SK-N-SH (cell line): ENCODE results near the gene NLN. TPM values are rescaled to one million over a fixed set of nuclear protein-coding genes. Genes with fewer than 3 reads are reported as not detected.

Experiments
- CTCF ChIA-PET: fragments of 300-600, 350-600 bp; formaldehyde crosslinking; extraction: SDS; loops from one replicate; lab custom pipeline; 2021; lab: Yijun Ruan, JAX
- POLR2A ChIA-PET: fragments of 350-600 bp; sonication (Branson Sonifier 250); formaldehyde crosslinking; extraction: SDS; loops from one replicate; lab custom pipeline; 2020; ENCODE audit warnings: antibody characterized with exemption, inconsistent platforms; lab: Yijun Ruan, JAX
- DNase-seq: peaks from one replicate; pipeline ENCODE4 v3.0.0; 2012
- H2AFZ ChIP-seq: fragments of 200-600 bp; sonication (generic); 2 replicates; pipeline ENCODE4 v1.8.1; 2016; ENCODE audit warnings: antibody characterized with exemption, mild to moderate bottlenecking, low read depth
- H3F3A ChIP-seq: fragments of 200-600 bp; sonication (generic); replicated peaks from 2 replicates; pipeline ENCODE3; 2016; ENCODE audit warnings: antibody characterized with exemption, mild to moderate bottlenecking; ENCODE audit not compliant: insufficient read depth
- H3K27ac ChIP-seq, 2 experiments: fragments of 200-500 bp in 1 of 2; fragments of 200-600 bp in 1 of 2; sonication (Bioruptor generic) in 1 of 2; sonication (generic), shearing (Covaris generic) in 1 of 2; 2 replicates each; pipeline versions ENCODE4 v1.5.1 to v1.6.1; 2014 to 2016; ENCODE audit warnings: low read depth in 2 of 2, inconsistent platforms in 1 of 2, low read length in 1 of 2, mild to moderate bottlenecking in 1 of 2, mixed read lengths in 1 of 2
- H3K27me3 ChIP-seq: fragments of 200-600 bp; sonication (generic), shearing (Covaris generic); 2 replicates; pipeline ENCODE4 v1.6.1; 2016; ENCODE audit warnings: mixed run types; ENCODE audit not compliant: insufficient read depth
- H3K36me3 ChIP-seq, 2 experiments: fragments of 200-500 bp in 1 of 2; fragments of 200-600 bp in 1 of 2; sonication (Bioruptor generic) in 1 of 2; sonication (generic) in 1 of 2; replicated peaks in 1 of 2; 2 replicates each; pipeline versions ENCODE3 to v1.5.1; 2014 to 2016; ENCODE audit warnings: low read length in 1 of 2, mild to moderate bottlenecking in 1 of 2; ENCODE audit not compliant: insufficient read depth in 2 of 2, control insufficient read depth in 1 of 2
- H3K4me1 ChIP-seq, 2 experiments: fragments of 200-500 bp in 1 of 2; fragments of 200-600 bp in 1 of 2; sonication (Bioruptor generic) in 1 of 2; sonication (generic), shearing (Covaris generic) in 1 of 2; 2 replicates each; pipeline versions ENCODE4 v1.5.1 to v1.6.1; 2014 to 2016; ENCODE audit warnings: low read depth in 1 of 2, low read length in 1 of 2, mixed run types in 1 of 2; ENCODE audit not compliant: insufficient read depth in 2 of 2, control insufficient read depth in 1 of 2
- H3K4me2 ChIP-seq: fragments of 200-600 bp; sonication (generic), shearing (Covaris generic); 2 replicates; pipeline ENCODE4 v1.6.1; 2017; ENCODE audit warnings: mixed run types
- H3K4me3 ChIP-seq, 2 experiments: fragments of 200-500 bp in 1 of 2; fragments of 200-600 bp in 1 of 2; sonication (Bioruptor generic) in 1 of 2; sonication (generic), shearing (Covaris generic) in 1 of 2; 2 replicates each; pipeline versions ENCODE4 v1.5.1 to v1.8.1; 2014 to 2016; ENCODE audit warnings: low read depth in 2 of 2, inconsistent platforms in 1 of 2, low read length in 1 of 2, mild to moderate bottlenecking in 1 of 2, mixed read lengths in 1 of 2, moderate library complexity in 1 of 2
- H3K79me2 ChIP-seq: fragments of 200-600 bp; sonication (generic); 2 replicates; pipeline ENCODE4 v1.8.1; 2017; ENCODE audit warnings: mild to moderate bottlenecking; ENCODE audit not compliant: insufficient read depth
- H3K9ac ChIP-seq: fragments of 200-600 bp; sonication (generic); 2 replicates; pipeline ENCODE4 v1.6.1; 2017; ENCODE audit warnings: mixed run types
- H3K9me2 ChIP-seq: fragments of 200-600 bp; sonication (generic); 2 replicates; pipeline ENCODE4 v1.6.1; 2017; ENCODE audit warnings: mixed run types
- H3K9me3 ChIP-seq: fragments of 200-600 bp; sonication (generic); 2 replicates; pipeline ENCODE4 v1.6.1; 2017; ENCODE audit warnings: mixed run types, mild to moderate bottlenecking, moderate library complexity
- H4K20me1 ChIP-seq: fragments of 200-600 bp; sonication (generic); 2 replicates; pipeline ENCODE4 v1.6.1; 2017; ENCODE audit warnings: mild to moderate bottlenecking, mixed run types; ENCODE audit not compliant: insufficient read depth
- CHD2 ChIP-seq: fragments of 150-350 bp; IDR thresholded peaks from 2 replicates; pipeline ENCODE4 v1.6.1; 2018; ENCODE audit warnings: low read length; ENCODE audit not compliant: partially characterized antibody
- EP300 ChIP-seq, 2 experiments: IDR thresholded peaks; 2 replicates each; pipeline versions ENCODE4 v1.4.0 to v1.6.1; 2012; ENCODE audit warnings: borderline replicate concordance in 1 of 2, low read depth in 1 of 2, low read length in 1 of 2
- FOXJ3 ChIP-seq: sonication (generic); formaldehyde crosslinking; IDR thresholded peaks from 2 replicates; pipeline ENCODE4 v1.5.1; 2020; ENCODE audit warnings: mild to moderate bottlenecking, missing genetic modification reagents
- GATA2 ChIP-seq: sonication (generic); formaldehyde crosslinking; IDR thresholded peaks from 2 replicates; pipeline ENCODE4 v1.5.0; 2020; ENCODE audit warnings: mild to moderate bottlenecking, missing genetic modification reagents
- MEF2A ChIP-seq: IDR thresholded peaks from 2 replicates; pipeline ENCODE4 v1.4.0; 2012; ENCODE audit warnings: low read depth, borderline replicate concordance
- MXI1 ChIP-seq: IDR thresholded peaks from 2 replicates; pipeline ENCODE4 v1.6.1; 2012; ENCODE audit warnings: mild to moderate bottlenecking, low read depth, low read length, improper control_type of control experiment
- NFIC ChIP-seq: IDR thresholded peaks from 2 replicates; pipeline ENCODE4 v1.4.0; 2012; ENCODE audit warnings: borderline replicate concordance
- NRF1 ChIP-seq: IDR thresholded peaks from 2 replicates; pipeline ENCODE4 v1.6.1; 2012; ENCODE audit warnings: low read depth, mild to moderate bottlenecking, low read length
- RAD21 ChIP-seq: IDR thresholded peaks from 2 replicates; pipeline ENCODE4 v1.6.1; 2012; ENCODE audit warnings: mild to moderate bottlenecking, low read length
- RFX5 ChIP-seq: IDR thresholded peaks from 2 replicates; pipeline ENCODE4 v1.6.1; 2012; ENCODE audit warnings: mild to moderate bottlenecking, improper control_type of control experiment, low read length
- RXRA ChIP-seq: IDR thresholded peaks from 2 replicates; pipeline ENCODE4 v1.4.0; 2012; ENCODE audit warnings: low read depth, mild to moderate bottlenecking, borderline replicate concordance
- TAF1 ChIP-seq: IDR thresholded peaks from 2 replicates; pipeline ENCODE4 v1.6.1; 2012; ENCODE audit warnings: low read depth, mild to moderate bottlenecking, low read length, moderate library complexity, borderline replicate concordance
- YY1 ChIP-seq: IDR thresholded peaks from 2 replicates; pipeline ENCODE4 v1.4.0; 2012; ENCODE audit warnings: low read depth, mild to moderate bottlenecking
- WGBS: methylation state at CpG from one replicate; pipeline ENCODE4 v1.1.6; 2017; ENCODE audit warnings: low lambda C conversion rate; 5-methylcytosine and 5-hydroxymethylcytosine counted together
- polyA plus RNA-seq, 3 experiments: library from polyadenylated mRNA; depleted of rRNA; stranded (reverse); fragments of >200 nt; gene quantifications; 2 replicates each; pipeline ENCODE4 v1.2.3, GENCODE V29; 2012
- TF ChIP-seq, protein P1 (sequence below): fragments of 200-600 bp; sonication (generic); IDR thresholded peaks from 2 replicates; pipeline ENCODE4 v1.6.1; 2017; ENCODE audit warnings: antibody characterized with exemption, mild to moderate bottlenecking, moderate library complexity
- TF ChIP-seq, protein P2 (sequence below): IDR thresholded peaks from 2 replicates; pipeline ENCODE4 v1.4.0; 2012; ENCODE audit warnings: low read depth, borderline replicate concordance
- TF ChIP-seq, protein P3 (sequence below): IDR thresholded peaks from 2 replicates; pipeline ENCODE4; 2012

The NLN gene
- polyA plus RNA-seq, 1 of the 3 experiments (the other 2 are of a cell fraction): 17.1 TPM

DNA sequence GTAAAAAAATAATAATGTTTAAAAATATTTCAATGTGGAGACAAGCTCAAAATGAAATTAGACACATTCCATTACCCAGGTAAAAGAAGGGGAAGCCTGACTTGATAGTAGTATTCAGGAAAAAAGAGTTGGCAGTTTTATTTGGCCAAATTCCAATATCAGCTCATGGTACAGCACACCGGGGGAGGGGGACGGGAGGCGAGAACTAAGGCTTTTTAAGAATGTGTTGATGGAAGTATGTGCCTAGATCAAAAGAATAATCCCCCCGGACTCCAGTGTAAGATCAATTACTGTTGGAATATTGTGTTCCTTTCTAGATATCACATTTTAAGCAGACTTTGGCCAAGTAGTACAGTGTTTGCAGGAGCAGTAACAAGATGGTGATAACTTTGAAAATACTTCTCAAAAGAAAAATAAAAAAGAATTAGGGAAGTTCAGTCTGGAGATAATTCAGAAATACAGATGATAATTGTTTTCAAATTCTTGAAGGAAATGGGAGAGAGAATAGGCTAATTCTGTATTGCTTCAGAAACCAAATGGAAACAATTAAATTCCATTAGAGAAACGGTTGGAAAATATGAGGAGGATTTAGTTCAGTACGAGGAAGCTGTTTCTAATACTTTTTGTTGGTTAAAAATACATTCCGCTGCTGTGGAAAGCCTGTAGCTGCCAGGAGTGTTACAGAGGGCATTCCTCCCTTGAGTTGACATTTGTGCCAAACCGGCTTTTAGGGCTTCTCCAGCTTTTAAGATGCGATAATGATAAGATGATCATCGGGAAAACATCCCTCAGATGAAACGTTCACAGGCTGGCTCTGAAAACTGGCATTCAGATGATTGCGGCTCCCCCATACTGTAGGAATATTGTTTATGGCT lies 106.3 kb downstream of the NLN start (continued):
- TF ChIP-seq, protein P1, sequence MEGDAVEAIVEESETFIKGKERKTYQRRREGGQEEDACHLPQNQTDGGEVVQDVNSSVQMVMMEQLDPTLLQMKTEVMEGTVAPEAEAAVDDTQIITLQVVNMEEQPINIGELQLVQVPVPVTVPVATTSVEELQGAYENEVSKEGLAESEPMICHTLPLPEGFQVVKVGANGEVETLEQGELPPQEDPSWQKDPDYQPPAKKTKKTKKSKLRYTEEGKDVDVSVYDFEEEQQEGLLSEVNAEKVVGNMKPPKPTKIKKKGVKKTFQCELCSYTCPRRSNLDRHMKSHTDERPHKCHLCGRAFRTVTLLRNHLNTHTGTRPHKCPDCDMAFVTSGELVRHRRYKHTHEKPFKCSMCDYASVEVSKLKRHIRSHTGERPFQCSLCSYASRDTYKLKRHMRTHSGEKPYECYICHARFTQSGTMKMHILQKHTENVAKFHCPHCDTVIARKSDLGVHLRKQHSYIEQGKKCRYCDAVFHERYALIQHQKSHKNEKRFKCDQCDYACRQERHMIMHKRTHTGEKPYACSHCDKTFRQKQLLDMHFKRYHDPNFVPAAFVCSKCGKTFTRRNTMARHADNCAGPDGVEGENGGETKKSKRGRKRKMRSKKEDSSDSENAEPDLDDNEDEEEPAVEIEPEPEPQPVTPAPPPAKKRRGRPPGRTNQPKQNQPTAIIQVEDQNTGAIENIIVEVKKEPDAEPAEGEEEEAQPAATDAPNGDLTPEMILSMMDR: no peak
- 0 out of 2 replicates have a peak, but pooled peaks have one; percentile 35 for TF ChIP-seq YY1
- TF ChIP-seq RFX5: no peak
- TF ChIP-seq MEF2A: peak; percentile 67; the same call in 1 of the 2 replicates
- TF ChIP-seq, protein P2, sequence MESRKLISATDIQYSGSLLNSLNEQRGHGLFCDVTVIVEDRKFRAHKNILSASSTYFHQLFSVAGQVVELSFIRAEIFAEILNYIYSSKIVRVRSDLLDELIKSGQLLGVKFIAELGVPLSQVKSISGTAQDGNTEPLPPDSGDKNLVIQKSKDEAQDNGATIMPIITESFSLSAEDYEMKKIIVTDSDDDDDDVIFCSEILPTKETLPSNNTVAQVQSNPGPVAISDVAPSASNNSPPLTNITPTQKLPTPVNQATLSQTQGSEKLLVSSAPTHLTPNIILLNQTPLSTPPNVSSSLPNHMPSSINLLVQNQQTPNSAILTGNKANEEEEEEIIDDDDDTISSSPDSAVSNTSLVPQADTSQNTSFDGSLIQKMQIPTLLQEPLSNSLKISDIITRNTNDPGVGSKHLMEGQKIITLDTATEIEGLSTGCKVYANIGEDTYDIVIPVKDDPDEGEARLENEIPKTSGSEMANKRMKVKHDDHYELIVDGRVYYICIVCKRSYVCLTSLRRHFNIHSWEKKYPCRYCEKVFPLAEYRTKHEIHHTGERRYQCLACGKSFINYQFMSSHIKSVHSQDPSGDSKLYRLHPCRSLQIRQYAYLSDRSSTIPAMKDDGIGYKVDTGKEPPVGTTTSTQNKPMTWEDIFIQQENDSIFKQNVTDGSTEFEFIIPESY: 0 out of 2 replicates have a peak, but pooled peaks have one; percentile 34
- TF ChIP-seq NFIC: peak; percentile 97
- TF ChIP-seq TAF1: no peak
- TF ChIP-seq NRF1: no peak
- TF ChIP-seq RXRA: peak; percentile 86
- TF ChIP-seq, protein P3, sequence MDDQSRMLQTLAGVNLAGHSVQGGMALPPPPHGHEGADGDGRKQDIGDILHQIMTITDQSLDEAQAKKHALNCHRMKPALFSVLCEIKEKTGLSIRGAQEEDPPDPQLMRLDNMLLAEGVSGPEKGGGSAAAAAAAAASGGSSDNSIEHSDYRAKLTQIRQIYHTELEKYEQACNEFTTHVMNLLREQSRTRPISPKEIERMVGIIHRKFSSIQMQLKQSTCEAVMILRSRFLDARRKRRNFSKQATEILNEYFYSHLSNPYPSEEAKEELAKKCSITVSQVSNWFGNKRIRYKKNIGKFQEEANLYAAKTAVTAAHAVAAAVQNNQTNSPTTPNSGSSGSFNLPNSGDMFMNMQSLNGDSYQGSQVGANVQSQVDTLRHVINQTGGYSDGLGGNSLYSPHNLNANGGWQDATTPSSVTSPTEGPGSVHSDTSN: peak; percentile 91

DNA sequence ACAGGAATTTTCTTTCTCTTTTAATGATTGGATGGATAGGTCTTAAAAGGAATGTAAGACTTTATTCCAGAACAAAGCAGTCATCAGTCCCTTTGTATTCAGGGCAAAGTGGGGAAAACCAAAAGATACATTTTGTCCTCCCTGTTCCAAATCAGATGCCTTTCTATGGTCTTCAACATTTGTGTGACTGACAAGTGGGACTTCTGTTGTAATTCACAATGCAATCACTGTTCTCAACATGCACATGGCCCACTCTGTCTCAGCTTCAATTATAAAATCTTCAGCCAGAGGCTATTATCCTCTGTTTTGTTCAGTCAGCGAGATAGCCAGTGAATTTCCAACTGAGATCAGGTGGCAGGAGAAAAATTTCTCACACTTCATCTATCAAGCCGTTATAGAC lies 108.9 kb downstream of the NLN start:
- Histone ChIP-seq H3K9me3 (no peaks in the 10 kb centered on the region), H3K4me1 (peaks cover 14 to 27% of the 10 kb centered on the region in 2 experiments; a peak in 3 of 4 replicates), H3K79me2 (no peaks in the 10 kb centered on the region), H3K4me3 (no peak overlapping the region), H2AFZ (no peak overlapping the region), H3K27ac (peak overlapping the region in 1 of 2 experiments; percentile 25; a peak in 1 of 4 replicates), H4K20me1 (no peaks in the 10 kb centered on the region), H3K27me3 (no peaks in the 10 kb centered on the region), H3K4me2 (no peak overlapping the region), H3K9me2 (no peaks in the 10 kb centered on the region), H3K9ac (no peak overlapping the region), H3K36me3 (no peaks in the 10 kb centered on the region), H3F3A (peaks cover 22% of the 10 kb centered on the region)
- DNase-seq: peak; percentile 32
- TF ChIP-seq MXI1 (peak; percentile 64), RXRA (no peak), CHD2 (peak; percentile 44), EP300 (IDR thresholded peaks at IDR 0.05; ENCODE audit: borderline replicate concordance in 1 of 2, low read depth in 1 of 2, low read length in 1 of 2) (peak in 1 of 2 experiments; percentile 51; a peak in 1 of 4 replicates), FOXJ3 (CRISPR knock-in tag) (0 out of 2 replicates have a peak, but pooled peaks have one; percentile 38), RAD21 (0 out of 2 replicates have a peak, but pooled peaks have one; percentile 9), GATA2 (CRISPR knock-in tag) (peak; percentile 43; the same call in 1 of the 2 replicates)
- TF ChIP-seq, protein P3: no peak
- ChIA-PET POLR2A (no interaction called here), CTCF (interaction anchor here (0.6 to 1.3 kb wide), 3 partner anchors 10 to 74 kb away, joined by 3 read pairs; no protein-coding TSS in a partner anchor)
- WGBS: 71% methylated on average over 2 of the region's 2 CpGs
